ENCODE measurements around the gene FAM81A. TPM values are rescaled to one million over a fixed set of nuclear protein-coding genes. Genes with fewer than 3 reads are reported as not detected.
A peak's percentile ranks its signal among the peaks of the same experiment; 100 is the strongest.

FAM81A gene
- total and polyA plus RNA-seq, 9 of the 15 experiments (the other 6 are each of a cell fraction or from before 2014, with no cell fraction given), result not detected

GRCh38 chr15:59492389-59493377 lies 54.7 kb downstream of the FAM81A start:
- H3K27me3 ChIP-seq (ENCODE audit: control insufficient read depth in 2 of 2, insufficient read depth in 2 of 2, low read length in 2 of 2), result peaks cover 7 to 20% of the 10 kb centered on the region in 2 experiments; a peak in 3 of 5 replicates
- intact Hi-C loops (cut with micrococcal nuclease), result loop anchor here (2.0 to 10.0 kb wide), 4 partner anchors 245 to 1268 kb away; no protein-coding TSS in a partner anchor
- TF ChIP-seq STAG1 (CRISPR knock-in tag; IDR thresholded peaks at IDR 0.05; ENCODE audit: borderline replicate concordance) (peak; percentile 82; the same call in 1 of the 2 replicates), WHSC1 (IDR thresholded peaks at IDR 0.05; ENCODE audit: low read length) (no peak), POLR3G (IDR thresholded peaks at IDR 0.05; ENCODE audit: extremely low read depth, insufficient read length, insufficient replicate concordance) (no peak), CTCF (IDR thresholded peaks at IDR 0.05 in 2 of 3, conservative IDR thresholded peaks at IDR 0.05 in 1 of 3; ENCODE audit: insufficient read depth in 2 of 3, low read depth in 1 of 3, low read length in 3 of 3) (peak; percentile 70 to 85 (median 84)), RAD21 (CRISPR knock-in tag; conservative IDR thresholded peaks at IDR 0.05 in 1 of 2, IDR thresholded peaks at IDR 0.05 in 1 of 2) (peak; percentile 88 to 93), E2F6 (IDR thresholded peaks at IDR 0.05; ENCODE audit: borderline replicate concordance in 1 of 2, extremely low read depth in 1 of 2, insufficient read depth in 1 of 2, insufficient read length in 1 of 2, low read depth in 1 of 2, low read length in 1 of 2, poor library complexity in 1 of 2, severe bottlenecking in 1 of 2) (no peak), CEBPG (CRISPR knock-in tag; IDR thresholded peaks at IDR 0.05) (no peak), CEBPG (tag; conservative IDR thresholded peaks at IDR 0.05 in 1 of 2, IDR thresholded peaks at IDR 0.05 in 1 of 2) (peak in 1 of 2 experiments; percentile 25; a peak in 1 of 4 replicates), EZH2 (IDR thresholded peaks at IDR 0.05; ENCODE audit: borderline replicate concordance, low read depth, low read length) (0 out of 2 replicates have a peak, but pooled peaks have one; percentile 51), ZNF511 (CRISPR knock-in tag; IDR thresholded peaks at IDR 0.05) (no peak), ZFP36 (IDR thresholded peaks at IDR 0.05; ENCODE audit: low read depth, low read length, partially characterized antibody) (peak; percentile 4), TOE1 (IDR thresholded peaks at IDR 0.05; ENCODE audit: borderline replicate concordance) (no peak), TOE1 (CRISPR knock-in tag; IDR thresholded peaks at IDR 0.05; ENCODE audit: borderline replicate concordance, low read depth) (no peak)

More at GRCh38 chr15:59492389-59493377, 54.7 kb downstream of the FAM81A start:
- peak overlapping the region; percentile 32; the same call in 1 of the 2 replicates for H2AFZ ChIP-seq (ENCODE audit: low read depth, low read length)
- H3K4me3 ChIP-seq, result no peak overlapping the region
- CTCF ChIA-PET (ENCODE audit: low intra/inter-chr PET ratio), result interaction anchor here (0.6 to 2.5 kb wide), 8 partner anchors 80 to 535 kb away, joined by 3 to 22 read pairs (median 4); no protein-coding TSS in a partner anchor
- POLR2A ChIA-PET, result interaction anchor here (0.8 to 0.9 kb wide), 2 partner anchors 14 to 22 kb away, joined by 3 read pairs; no protein-coding TSS in a partner anchor
- no peaks in the 10 kb centered on the region for H3K9me3 ChIP-seq (replicated peaks; ENCODE audit: control insufficient read depth, insufficient read depth, low read depth, low read length)
- peak overlapping the region; percentile 19; the same call in 1 of the 2 replicates for H3K4me2 ChIP-seq (ENCODE audit: insufficient read depth, low read length)
- H3K27ac ChIP-seq (ENCODE audit: extremely low read depth, low read depth, low read length), result no peak overlapping the region
- no peak overlapping the region for H3K9ac ChIP-seq (ENCODE audit: insufficient read depth in 1 of 2, low read depth in 2 of 2, low read length in 2 of 2)
- BruUV-seq (replicated peaks), result no TSS peak
- 3% methylated on average over 11 of the region's 11 CpGs for WGBS (ENCODE audit: insufficient coverage, low coverage, missing lambda C conversion rate)
- H3K79me2 ChIP-seq (ENCODE audit: control insufficient read depth, insufficient read depth, low read length), result no peaks in the 10 kb centered on the region
- H3K9me1 ChIP-seq (ENCODE audit: control insufficient read depth, insufficient read depth, low read length), result no peaks in the 10 kb centered on the region
- no peaks in the 10 kb centered on the region for H4K20me1 ChIP-seq (replicated peaks; ENCODE audit: control insufficient read depth, insufficient read depth, low read length)
- no peaks in the 10 kb centered on the region; a peak in 1 of 5 replicates for H3K4me1 ChIP-seq (replicated peaks in 1 of 2; ENCODE audit: control insufficient read depth in 2 of 2, insufficient read depth in 2 of 2, low read length in 2 of 2)
- peak; percentile 31 to 69 (median 40) for DNase-seq (ENCODE audit: extremely low read depth in 1 of 4, low spot score in 3 of 4)
- H3K36me3 ChIP-seq (ENCODE audit: control insufficient read depth, insufficient read depth, low read length), result no peaks in the 10 kb centered on the region
- peak; percentile 93 for FAIRE-seq
- in situ Hi-C loops (cut with MboI), result loop anchor here (5.0 to 25.0 kb wide), 3 partner anchors 340 to 1280 kb away; no protein-coding TSS in a partner anchor
- ATAC-seq, result peak; percentile 94

Data from K562 (cell line).